Urothelium cell line (cell line): ENCODE results near the gene OR2AT4.
"Not testable (repeated sequence)": the region's sequence is repeated elsewhere in the genome, so short reads cannot be mapped to it uniquely, and the experiment has no call there.

Source experiments
- DNase-seq: peaks from one replicate; pipeline ENCODE4 v3.0.0; 2011; ENCODE audit warnings: low spot score, mixed read lengths
- FAIRE-seq: peaks from 2 replicates; lab custom pipeline; 2011; peaks lifted over from hg19 to GRCh38; lab: Jason Lieb, UNC

OR2AT4 gene

DNA sequence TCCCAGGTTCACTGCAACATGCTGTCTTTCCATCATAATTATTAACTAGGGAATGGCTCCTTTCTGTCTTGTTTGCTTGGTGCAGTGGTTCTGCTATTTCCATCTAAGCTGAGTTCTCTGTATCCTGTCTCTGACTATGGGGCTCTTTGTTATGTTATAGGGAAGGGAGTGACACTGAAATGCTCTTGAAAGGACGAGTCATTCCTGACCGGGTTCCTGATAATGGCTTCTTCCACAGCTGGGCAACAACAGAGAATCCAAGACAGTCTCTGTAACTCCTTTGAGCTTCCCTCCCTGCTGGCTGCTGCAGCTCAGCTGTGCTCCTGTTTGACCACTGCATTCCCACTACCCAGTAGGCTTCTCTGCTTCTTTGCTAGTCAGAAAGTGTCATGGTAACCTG is 24.1 kb downstream of the OR2AT4 start:
- no peak for FAIRE-seq

DNA sequence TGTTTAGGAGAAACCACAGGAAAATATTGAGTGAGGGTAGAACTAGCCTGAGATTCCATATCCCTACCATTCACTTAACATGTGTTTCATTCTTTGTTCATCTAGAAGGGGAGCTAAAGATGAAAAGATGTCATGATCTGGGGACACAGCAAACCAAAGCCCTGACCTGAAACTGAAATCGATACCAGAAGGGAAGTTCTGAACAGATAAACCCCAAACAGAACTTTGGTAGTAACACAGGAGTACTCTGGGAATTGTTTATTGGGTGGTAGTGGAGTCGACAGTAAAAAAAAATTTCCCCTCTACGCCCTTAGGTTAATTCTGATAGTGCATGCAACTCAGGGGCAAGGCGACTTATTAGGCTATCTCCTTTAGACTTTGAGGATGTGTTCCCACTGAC is 27.2 kb downstream of the OR2AT4 start:
- no peak for FAIRE-seq

More for the DNA sequence above, 24.1 kb downstream of the OR2AT4 start:
- DNase-seq, result no peak

DNA sequence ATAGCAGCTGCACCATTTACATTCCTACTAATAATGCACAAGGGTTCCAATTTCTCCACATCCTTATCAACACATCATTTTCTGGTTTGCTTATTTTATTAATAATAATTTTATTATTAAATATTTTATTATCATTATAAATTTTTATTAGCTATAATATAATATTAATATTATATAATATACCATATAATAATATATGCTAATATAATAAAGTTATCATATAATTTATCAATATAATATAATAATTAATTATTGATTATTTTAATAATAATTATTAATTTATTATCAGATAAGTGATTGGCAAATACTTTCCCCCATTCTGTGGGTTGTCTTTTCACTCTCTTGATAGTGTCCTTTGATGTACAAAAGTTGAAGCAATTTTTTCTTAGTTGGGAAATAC is 27.7 kb downstream of the OR2AT4 start:
- FAIRE-seq (no peak), DNase-seq (no peak)

More for the DNA sequence above, 27.2 kb downstream of the OR2AT4 start:
- DNase-seq, result no peak

DNA sequence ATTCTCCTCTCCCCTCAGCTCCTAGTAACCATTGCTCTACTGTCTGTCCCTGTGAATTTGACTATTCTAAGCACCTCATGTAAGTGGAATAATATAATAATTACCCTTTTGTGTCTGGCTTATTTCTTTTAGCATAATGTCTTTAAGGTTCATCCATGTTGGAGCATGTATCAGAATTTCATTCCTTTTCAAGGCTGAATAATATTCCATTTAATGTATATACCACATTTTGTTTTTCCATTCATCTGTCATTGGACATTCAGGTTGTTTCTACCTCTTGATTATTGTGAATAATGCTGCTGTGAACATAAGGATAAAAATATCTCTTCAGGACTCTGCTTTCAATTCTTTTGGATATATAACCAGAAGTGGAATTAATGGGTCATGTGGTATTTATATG is 28.1 kb downstream of the OR2AT4 start:
- DNase-seq (no peak), FAIRE-seq (no peak)

DNA sequence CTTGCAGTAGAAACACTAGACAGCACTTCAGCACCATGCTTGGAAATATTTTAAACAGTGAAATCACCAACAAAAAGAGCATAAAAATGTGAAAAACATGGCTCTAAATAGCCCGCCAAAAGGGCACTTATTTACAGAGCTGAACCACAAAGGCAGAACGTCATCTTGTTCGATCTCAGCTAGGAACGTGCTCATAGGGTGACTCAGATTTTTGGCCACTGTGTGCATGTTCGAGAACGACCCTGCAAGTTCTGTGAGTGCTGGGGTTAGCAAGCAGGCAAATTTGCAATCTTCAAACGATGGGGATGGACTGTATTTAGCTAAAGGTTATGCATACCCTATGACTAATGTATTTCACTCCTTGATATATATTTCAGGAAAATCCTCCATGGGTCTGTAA is 30.6 kb downstream of the OR2AT4 start:
- DNase-seq (no peak), FAIRE-seq (no peak)

DNA sequence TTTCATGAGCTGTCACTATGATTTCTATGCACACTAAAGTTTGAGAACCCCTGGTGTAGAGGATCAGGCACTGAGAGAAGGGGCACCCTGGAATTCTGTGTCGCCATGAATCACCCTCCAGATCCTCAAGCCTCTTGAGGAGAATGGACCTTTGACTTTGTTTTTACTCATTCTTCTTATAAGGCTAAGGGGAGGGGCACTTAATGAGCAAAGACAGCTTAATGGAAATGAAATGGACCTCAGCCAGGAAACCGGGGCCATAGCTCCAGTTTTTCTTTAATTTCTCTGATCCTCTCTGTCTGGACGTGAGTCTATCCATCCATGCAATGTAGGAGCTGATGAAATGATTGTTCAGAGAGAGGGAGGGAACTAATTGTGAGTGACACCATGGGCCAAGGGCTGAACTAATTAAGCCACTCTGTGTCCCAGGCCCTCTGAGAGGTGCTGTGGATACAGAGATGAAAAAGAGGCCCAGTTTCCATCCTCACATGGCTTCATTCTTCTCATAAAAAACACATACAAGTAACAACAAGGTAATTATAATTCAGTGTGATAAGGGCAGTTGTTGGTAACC is 32.8 kb downstream of the OR2AT4 start:
- FAIRE-seq, result no peak
- DNase-seq, result no peak

DNA sequence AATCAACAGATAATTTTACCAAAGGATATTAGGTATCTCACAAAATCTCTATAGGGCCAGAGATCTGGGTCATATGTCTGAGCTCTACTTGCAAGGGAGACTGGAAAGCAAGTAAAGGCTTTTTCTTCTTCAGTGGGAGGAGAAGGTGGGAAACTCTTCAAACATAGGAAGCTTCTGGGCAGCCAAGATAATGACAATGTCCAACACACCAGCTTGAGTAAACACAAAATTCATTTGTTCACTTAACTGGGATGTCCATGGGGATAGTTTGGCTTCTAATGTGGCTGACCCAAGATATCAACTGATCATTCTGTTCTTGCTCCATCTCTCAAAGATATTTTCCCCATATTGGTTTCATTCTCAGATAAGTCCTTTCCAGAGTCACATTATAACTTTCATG is 37.4 kb downstream of the OR2AT4 start:
- FAIRE-seq, result no peak

DNA sequence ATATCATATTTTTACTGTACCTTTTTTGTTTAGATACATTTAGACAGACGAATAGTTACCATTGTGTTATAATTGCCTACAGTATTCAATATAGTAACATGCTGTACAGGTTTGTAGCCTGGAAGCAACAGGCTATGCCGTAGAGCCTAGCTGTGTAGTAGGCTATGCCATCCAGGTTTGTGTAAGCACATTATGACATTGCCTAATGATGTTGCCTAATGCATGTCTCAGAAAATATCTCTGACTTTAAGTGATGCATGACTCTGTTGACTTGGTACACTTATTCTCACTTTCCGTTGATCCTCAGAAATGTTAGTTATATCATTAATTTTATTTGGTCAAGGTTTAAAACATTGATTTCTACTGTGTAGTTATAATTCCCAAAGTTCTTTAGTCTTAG is 39.9 kb downstream of the OR2AT4 start:
- DNase-seq, result no peak
- FAIRE-seq, result no peak

More for the DNA sequence above, 37.4 kb downstream of the OR2AT4 start:
- DNase-seq, result no peak

DNA sequence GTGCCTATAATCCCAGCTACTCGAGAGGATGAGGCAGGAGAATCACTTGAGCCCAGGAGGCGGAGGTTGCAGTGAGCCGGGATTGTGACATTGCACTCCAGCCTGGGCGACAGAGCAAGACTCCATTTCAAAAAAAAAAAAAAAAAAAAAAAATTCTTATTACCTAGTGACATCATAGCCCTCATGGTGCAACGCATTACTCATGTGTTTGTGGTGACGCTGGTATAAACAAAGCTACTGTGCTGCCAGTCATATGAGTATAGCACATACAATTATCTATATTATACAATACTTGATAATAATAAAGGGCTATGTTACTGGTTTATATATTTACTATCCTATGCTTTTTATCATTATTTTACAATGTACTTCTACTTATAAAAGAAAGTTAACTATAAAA is 41.2 kb downstream of the OR2AT4 start:
- DNase-seq (no peak), FAIRE-seq (no peak)

DNA sequence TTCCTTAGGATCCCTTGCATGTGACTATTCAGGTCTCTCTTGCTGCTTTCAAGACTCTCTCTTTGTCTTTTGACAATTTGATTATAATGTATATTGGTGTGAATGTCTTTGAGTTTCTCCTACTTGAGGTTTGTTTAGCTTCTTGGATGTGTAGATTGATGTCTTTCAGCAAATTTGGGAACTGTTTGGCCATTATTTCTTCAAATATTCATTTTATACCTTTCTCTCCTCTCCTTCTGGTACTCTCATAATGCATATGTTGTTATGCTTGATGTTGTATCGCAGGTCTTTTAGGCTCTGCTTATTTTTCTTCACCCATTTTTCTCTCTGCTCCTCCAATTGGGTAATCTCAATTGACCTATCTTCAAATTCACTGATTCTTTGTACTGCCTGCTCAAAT is 44.2 kb downstream of the OR2AT4 start:
- FAIRE-seq (no peak), DNase-seq (no peak)

DNA sequence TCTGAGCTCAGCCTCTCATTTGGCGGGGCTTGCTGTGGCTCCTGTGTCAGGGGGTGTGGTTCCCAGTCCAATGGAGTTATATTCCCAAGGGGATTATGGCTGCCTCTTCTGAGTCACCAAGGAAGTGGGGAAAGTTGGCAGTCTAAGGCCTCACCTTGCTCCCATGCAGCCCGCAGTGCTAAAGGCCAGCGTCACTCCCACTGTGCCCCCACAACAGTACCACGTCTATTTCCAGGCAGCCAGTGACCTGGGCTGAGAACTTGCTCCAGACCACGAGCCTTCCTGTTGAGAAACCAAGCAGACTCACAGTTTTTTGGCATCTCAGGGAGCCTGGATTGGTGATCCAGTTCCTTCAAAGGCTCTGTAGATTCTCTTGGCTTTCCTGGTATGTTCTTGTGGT is 45.6 kb downstream of the OR2AT4 start:
- DNase-seq (peak; percentile 31), FAIRE-seq (no peak)

DNA sequence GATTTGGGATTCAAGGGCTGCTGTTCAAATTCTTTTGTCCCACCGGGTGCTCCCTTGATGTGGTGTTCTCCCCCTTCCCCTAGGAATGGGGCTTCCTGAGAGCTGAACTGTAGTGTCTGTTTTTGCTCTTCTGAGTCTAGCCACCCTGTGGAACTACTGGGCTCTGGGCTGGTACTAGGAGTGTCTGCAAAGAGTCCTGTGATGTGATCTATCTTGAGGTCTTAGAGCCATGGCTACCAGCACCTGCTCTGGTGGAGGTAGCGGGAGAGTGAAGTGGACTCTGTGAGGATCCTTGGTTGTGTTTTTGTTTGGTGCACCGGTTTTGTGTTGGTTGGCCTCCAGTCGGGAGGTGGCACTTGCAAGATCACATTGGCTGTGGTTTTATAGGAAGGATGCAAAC is 46.2 kb downstream of the OR2AT4 start:
- DNase-seq (no peak), FAIRE-seq (no peak)

DNA sequence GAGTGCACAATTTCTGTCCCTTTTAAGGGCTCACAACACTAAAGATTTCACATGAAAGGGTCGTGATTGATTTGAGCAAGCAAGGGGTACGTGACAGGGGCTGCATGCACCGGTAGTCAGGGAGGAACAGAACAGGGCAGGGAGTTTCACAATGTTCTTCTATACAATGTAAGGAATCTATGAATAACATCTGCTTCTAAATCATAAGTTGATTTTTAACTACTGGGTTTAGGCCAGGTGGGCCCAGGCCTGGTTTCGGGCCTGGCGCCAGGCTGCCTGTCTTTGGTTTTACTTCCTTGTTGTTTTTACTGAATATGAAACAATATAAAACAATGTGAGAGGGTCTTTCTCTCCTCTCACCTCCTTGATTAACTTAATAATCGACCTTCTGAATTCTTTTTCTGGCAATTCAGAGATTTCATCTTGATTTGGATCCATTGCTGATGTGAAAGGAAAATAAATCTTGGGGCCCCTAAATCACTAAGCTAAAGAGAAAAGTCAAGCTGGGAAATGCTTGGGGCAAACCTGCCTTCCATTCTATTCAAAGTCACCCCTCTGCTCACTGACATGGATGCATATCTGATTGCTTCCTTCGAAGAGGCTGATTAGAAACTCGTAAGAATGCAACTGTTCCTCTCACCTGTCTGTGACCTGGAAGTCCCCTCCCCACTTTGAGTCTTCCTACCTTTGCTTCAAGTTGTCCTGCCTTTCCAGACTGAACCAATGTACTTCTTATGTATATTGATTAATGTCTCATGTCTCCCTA is 47.0 kb downstream of the OR2AT4 start:
- DNase-seq, FAIRE-seq: not testable (repeated sequence)

DNA sequence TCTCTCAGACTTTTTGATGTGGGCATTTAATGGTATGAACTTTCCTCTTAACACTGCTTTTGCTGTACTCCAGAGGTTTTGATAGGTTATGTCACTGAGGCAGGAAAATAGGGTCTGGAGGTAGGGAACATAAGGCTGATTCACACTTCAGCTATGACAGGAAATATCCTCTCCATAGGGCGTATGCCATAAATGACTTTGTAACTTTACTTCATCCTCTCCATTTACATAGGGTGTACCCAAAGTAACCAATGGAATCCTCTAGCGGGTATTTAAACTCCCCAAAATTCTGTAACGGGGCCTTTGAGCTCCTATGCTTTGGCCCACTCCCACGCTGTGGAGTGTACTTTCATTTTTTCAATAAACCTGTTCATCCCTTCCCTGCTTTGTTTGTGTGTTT is 49.5 kb downstream of the OR2AT4 start:
- FAIRE-seq (no peak), DNase-seq (no peak)

DNA sequence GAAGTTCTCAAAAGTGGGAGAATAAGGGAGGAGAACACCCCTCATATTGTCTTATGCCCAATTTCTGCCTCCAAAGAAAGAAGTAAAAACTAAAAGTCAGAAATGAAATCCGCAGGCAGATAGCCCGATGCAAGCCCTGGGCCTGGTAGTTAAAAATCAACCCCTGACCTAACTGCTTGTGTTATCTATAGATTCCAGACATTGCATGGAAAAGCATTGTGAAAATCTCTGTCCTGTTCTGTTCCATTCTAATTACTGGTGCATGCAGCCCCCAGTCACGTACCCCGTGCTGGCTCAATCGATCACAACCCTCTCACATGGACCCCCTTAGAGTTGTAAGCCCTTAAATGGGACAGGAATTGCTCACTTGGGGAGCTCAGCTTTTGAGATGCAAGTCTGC is 50.0 kb downstream of the OR2AT4 start:
- not testable (repeated sequence) for FAIRE-seq, DNase-seq

DNA sequence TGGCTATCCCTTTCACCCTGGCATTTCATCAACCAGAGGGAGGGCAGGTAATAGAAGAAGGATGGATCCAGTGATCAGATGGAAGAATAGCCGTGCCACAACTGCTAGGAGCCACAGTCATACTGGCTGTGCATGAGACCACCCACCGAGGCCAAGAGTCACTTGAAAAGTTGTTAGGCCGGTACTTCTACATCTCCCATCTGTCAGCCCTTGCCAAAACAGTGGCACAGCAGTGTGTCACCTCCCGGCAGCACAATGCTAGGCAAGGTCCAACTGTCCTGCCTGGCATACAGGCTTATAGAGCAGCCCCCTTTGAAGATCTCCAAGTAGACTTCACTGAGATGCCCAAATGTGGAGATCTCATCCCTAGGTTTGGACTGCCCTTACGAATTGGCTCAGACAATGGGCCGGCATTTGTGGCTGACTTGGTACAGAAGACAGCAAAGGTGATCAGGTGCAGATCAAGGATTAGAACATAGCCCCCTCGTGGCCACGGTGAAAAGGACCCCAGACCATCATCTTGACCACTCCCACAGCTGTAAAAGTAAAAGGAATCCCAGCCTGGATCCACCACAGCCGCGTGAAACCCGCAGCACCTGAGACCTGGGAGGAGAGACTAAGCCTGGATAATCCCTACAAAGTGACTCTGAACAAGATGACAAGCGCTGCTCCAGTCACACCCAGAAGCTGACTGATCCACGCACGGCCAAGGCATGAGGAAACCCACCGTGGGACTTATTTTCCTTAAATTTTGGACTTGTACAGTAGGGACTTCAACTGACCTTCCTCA is 52.1 kb downstream of the OR2AT4 start:
- not testable (repeated sequence) for DNase-seq, FAIRE-seq

DNA sequence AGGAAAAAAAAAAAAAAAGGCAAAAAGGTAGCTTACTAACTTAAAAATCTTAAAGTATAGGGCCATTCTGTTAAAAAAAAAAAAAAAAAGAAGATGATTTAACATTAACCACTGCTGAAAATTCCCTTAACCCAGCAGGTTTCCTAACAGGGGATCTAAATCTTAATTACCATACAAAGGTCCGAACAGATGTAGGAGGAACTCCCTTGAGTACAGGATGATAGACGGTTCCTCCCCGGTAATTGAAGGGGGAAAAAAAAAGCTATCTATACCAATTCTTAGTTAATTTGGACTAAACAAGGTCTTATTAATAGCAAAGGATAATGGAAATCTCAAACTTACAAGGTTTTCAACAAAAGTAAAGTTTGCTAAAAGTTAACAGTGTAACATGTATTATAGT is 54.9 kb downstream of the OR2AT4 start:
- not testable (repeated sequence) for DNase-seq, FAIRE-seq

DNA sequence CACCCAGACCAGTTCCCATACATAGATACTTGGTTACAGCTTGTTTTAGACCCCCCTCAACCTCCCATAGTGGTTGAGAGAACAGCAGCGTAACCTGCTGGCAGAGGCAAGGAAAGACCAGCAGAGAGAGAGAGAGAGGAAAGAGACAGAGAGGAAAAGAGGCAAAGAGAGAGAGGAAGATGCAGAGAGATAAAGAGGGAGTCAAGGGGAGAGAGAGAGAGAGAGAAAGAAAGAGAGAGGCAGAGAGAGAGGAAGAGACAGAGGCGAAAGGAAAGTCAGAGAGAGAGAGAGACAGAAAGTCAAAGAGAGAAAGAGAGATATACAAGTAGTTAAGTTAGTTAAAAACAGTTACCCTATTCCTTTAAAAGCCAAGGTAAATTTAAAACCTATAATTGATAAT is 55.4 kb downstream of the OR2AT4 start:
- FAIRE-seq (no peak), DNase-seq (no peak)

DNA sequence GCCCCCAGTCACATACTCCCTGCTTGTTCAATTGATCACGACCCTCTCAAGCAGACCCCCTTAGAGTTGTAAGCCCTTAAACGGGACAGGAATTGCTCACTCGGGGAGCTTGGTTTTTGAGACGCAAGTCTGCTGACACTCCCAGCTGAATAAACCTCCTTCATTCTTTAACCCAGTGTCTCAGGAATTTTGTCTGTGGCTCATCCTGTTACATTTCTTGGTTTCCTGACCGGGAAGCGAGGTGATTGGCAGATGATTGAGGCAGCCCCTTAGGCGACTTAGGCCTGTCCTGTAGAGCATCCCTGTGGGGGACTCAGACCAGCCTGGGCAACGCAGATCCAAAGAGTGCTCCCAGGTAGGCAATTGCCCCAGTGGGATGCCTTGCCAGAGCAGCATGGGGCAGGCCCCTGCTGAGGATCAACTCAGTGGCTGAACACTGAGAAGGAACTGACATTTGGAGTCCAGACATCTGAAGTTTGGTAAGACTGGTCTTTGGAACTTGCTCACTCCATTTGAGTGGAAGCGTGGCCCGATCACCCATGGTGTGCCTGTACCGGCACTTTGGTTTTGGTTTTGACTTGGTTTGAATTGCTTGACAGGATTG is 56.4 kb downstream of the OR2AT4 start:
- FAIRE-seq (no peak), DNase-seq (no peak)

DNA sequence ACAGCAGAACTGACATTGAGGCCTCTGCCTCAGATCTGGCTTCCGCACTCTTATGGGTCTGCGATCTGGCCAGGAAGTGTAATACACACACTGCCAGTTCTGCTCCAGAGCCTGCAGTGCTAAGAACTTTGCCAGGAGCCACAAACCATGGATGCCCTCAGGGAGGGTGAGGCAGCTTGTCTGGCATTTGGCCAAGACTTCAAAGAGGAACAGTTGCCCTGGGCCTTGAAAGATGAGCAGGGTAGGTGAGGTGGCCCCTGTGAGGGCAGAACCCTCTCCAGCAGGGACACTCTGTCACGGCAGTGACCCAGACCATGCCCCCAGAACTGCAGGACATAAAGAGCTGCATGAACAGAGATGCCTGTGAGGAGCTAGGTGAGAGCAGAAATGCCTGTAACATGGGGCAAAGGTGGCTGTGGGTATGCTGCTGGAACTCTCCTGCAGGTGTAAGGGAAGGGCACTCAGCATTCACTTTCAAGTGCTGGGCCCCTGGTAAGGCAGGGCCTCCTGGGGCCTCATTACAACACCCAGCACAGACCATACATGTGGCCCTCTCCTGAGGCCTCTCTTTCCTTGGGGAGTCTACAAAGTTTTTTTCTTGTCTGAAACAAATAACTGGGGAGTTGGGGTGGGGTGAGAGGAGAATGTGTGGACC is 60.6 kb downstream of the OR2AT4 start:
- no peak for FAIRE-seq

DNA sequence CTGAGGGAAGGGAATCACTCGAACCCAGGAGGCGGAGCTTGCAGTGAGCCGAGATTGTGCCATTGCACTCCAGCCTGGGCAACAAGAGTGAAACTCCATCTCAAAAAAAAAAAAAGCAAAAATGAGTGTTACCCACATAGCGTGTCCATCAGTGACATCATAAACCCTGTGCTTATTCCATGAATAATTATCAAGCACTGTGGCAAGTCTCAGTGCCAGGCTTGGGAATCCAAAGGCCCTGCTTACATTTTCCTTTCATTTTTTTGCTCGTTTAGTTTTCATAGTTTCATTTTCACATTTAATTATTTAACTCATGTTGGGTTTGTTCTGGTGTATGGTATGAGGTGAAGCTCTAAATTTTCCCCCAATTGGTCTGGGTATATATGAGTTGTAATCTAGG is 61.4 kb downstream of the OR2AT4 start:
- FAIRE-seq, result no peak
- DNase-seq, result no peak

More for the DNA sequence above, 60.6 kb downstream of the OR2AT4 start:
- no peak for DNase-seq
